ENCODE measurements around the gene STN1. TPM values are rescaled to one million over a fixed set of nuclear protein-coding genes. Genes with fewer than 3 reads are reported as not detected.

The STN1 gene
- total RNA-seq, 1 experiment from 2014 or later: 28.9 TPM

GRCh38 chr10:103919648-103920025 is 1.7 kb upstream of the STN1 start:
- Histone ChIP-seq H3K4me3 (ENCODE audit: low read depth in 2 of 2, low read length in 2 of 2) (no peak overlapping the region), H3K9me3 (ENCODE audit: control insufficient read depth, insufficient read depth, low read depth, low read length) (peaks cover 8% of the 10 kb centered on the region; the same call in 1 of the 2 replicates), H3K27ac (ENCODE audit: low read length) (peak overlapping the region; percentile 18), H3K27me3 (ENCODE audit: control insufficient read depth, insufficient read depth, low read length) (no peaks in the 10 kb centered on the region), H3K36me3 (ENCODE audit: control insufficient read depth, insufficient read depth, low read length) (peaks cover 7% of the 10 kb centered on the region; the same call in 1 of the 2 replicates), H3K4me1 (ENCODE audit: control insufficient read depth, insufficient read depth, low read length) (peaks cover 28% of the 10 kb centered on the region)
- in situ Hi-C loops (cut with HindIII; ENCODE audit: low pct_unique_long_range_greater_than_20kb, low sequenced_read_pairs): no loop called here
- intact Hi-C loops (cut with micrococcal nuclease; ENCODE audit: unreplicated experiment): loop anchor here (5.0 kb wide), 1 partner anchor 48 kb away; the partner anchor contains the start of gene SLK
- DNase-seq (ENCODE audit: low read depth, low spot score) (no peak), ATAC-seq (no peak)
- POLR2A ChIA-PET: no interaction called here
- BruUV-seq (replicated peaks): no TSS peak
- CTCF ChIA-PET: no interaction called here
- TF ChIP-seq TCF7L2 (IDR thresholded peaks at IDR 0.05; ENCODE audit: low read depth, low read length): no peak
- TF ChIP-seq CTCF (IDR thresholded peaks at IDR 0.05): no peak
- TF ChIP-seq POLR2AphosphoS5 (IDR thresholded peaks at IDR 0.05; ENCODE audit: low read depth, low read length): no peak
- TF ChIP-seq REST (IDR thresholded peaks at IDR 0.05; ENCODE audit: insufficient read depth in 1 of 2, low read depth in 2 of 2, low read length in 1 of 2): no peak
- TF ChIP-seq SIN3A (IDR thresholded peaks at IDR 0.05; ENCODE audit: borderline replicate concordance, insufficient read depth, low read depth, low read length): no peak

GRCh38 chr10:103917302-103918052 is 507 bp downstream of the STN1 start:
- in situ Hi-C loops (cut with HindIII; ENCODE audit: low pct_unique_long_range_greater_than_20kb, low sequenced_read_pairs): no loop called here
- Histone ChIP-seq H3K4me3 (ENCODE audit: low read depth in 2 of 2, low read length in 2 of 2) (peak overlapping the region; percentile 86 to 90), H3K36me3 (ENCODE audit: control insufficient read depth, insufficient read depth, low read length) (peaks cover 7% of the 10 kb centered on the region; the same call in 1 of the 2 replicates), H3K4me1 (ENCODE audit: control insufficient read depth, insufficient read depth, low read length) (peaks cover 28% of the 10 kb centered on the region), H3K9me3 (ENCODE audit: control insufficient read depth, insufficient read depth, low read depth, low read length) (peaks cover 8% of the 10 kb centered on the region; the same call in 1 of the 2 replicates), H3K27me3 (ENCODE audit: control insufficient read depth, insufficient read depth, low read length) (no peaks in the 10 kb centered on the region), H3K27ac (ENCODE audit: low read length) (peak overlapping the region; percentile 98)
- peak; percentile 67 for ATAC-seq
- intact Hi-C loops (cut with micrococcal nuclease; ENCODE audit: unreplicated experiment): loop anchor here (5.0 kb wide), 1 partner anchor 50 kb away; the partner anchor contains the start of gene SLK
- ChIA-PET CTCF (no interaction called here), POLR2A (interaction anchor here (1.0 kb wide), 1 partner anchor 204 kb away, joined by 3 read pairs; the partner anchor contains the start of gene SFR1)
- DNase-seq (ENCODE audit: low read depth, low spot score): no peak
- BruUV-seq (replicated peaks): no TSS peak
- TF ChIP-seq SIN3A (IDR thresholded peaks at IDR 0.05; ENCODE audit: borderline replicate concordance, insufficient read depth, low read depth, low read length) (peak; percentile 68; the same call in 1 of the 2 replicates), REST (IDR thresholded peaks at IDR 0.05; ENCODE audit: insufficient read depth in 1 of 2, low read depth in 2 of 2, low read length in 1 of 2) (0 out of 4 replicates have a peak, but pooled peaks of 1 of the 2 experiments have one; percentile 16), CTCF (IDR thresholded peaks at IDR 0.05) (no peak), POLR2AphosphoS5 (IDR thresholded peaks at IDR 0.05; ENCODE audit: low read depth, low read length) (no peak), TCF7L2 (IDR thresholded peaks at IDR 0.05; ENCODE audit: low read depth, low read length) (no peak)
